HG02642 (cell line): ENCODE results near the gene UBE2O.

Experiments used
- ATAC-seq: cut with Tn5 transposase; IDR thresholded peaks from one replicate; pipeline ENCODE4 v1.9.1; 2021; ENCODE audit warnings: mild to moderate bottlenecking; ENCODE audit not compliant: unreplicated experiment, poor library complexity

UBE2O gene

GRCh38 chr17:76421044-76421407, 31.9 kb downstream of the UBE2O start:
- ATAC-seq = no peak

- ATAC-seq = no peak
These were observed 32.5 kb downstream of the UBE2O start for GRCh38 chr17:76420356-76421043.

- no peak for ATAC-seq
These were observed 33.2 kb downstream of the UBE2O start for GRCh38 chr17:76419576-76420260.

GRCh38 chr17:76417499-76418143, 35.3 kb downstream of the UBE2O start:
- no peak for ATAC-seq

GRCh38 chr17:76416899-76417298, 36.1 kb downstream of the UBE2O start:
- ATAC-seq = no peak

GRCh38 chr17:76416457-76416856, 36.5 kb downstream of the UBE2O start:
- ATAC-seq = no peak

GRCh38 chr17:76415786-76416185, 37.2 kb downstream of the UBE2O start:
- no peak for ATAC-seq

GRCh38 chr17:76414334-76415295, 38.3 kb downstream of the UBE2O start:
- no peak for ATAC-seq

- no peak for ATAC-seq
These were observed 41.7 kb downstream of the UBE2O start for GRCh38 chr17:76411247-76411646.

GRCh38 chr17:76410328-76410965, 42.5 kb downstream of the UBE2O start:
- no peak for ATAC-seq

GRCh38 chr17:76408037-76408849, 44.7 kb downstream of the UBE2O start:
- no peak for ATAC-seq

- no peak for ATAC-seq
These were observed 45.4 kb downstream of the UBE2O start for GRCh38 chr17:76407509-76407908.

- no peak for ATAC-seq
These were observed 46.8 kb downstream of the UBE2O start for GRCh38 chr17:76405967-76406647.

- no peak for ATAC-seq
These were observed 47.4 kb downstream of the UBE2O start for GRCh38 chr17:76405607-76405966.

GRCh38 chr17:76404976-76405563, 47.9 kb downstream of the UBE2O start:
- ATAC-seq = no peak

GRCh38 chr17:76404256-76404655, 48.7 kb downstream of the UBE2O start:
- no peak for ATAC-seq

GRCh38 chr17:76402711-76403110, 50.2 kb downstream of the UBE2O start:
- ATAC-seq = no peak
